Liver (tissue), 9 donors: Measurements from ENCODE around the gene GAS7. TPM values are rescaled to one million over a fixed set of nuclear protein-coding genes. Genes with fewer than 3 reads are reported as not detected.

ENCODE experiments used
- DNase-seq: peaks from one replicate; pipeline ENCODE4 v3.0.0-alpha.2; 2017; ENCODE audit warnings: low spot score
- H3K27ac ChIP-seq, 2 donors: one replicate each; pipeline ENCODE4 v1.7.0; 2013; ENCODE audit warnings: inconsistent platforms in 2 of 2, low read length in 2 of 2, control low read depth in 1 of 2, low read depth in 1 of 2, mild to moderate bottlenecking in 1 of 2
- H3K27me3 ChIP-seq, 4 donors: one replicate each; pipeline versions ENCODE4 v1.6.1 to v1.7.0; 2013; ENCODE audit warnings: low read length in 3 of 4, inconsistent platforms in 1 of 4, mild to moderate bottlenecking in 1 of 4, moderate library complexity in 1 of 4; ENCODE audit not compliant: control insufficient read depth in 4 of 4, insufficient read depth in 4 of 4
- H3K36me3 ChIP-seq, 4 donors: one replicate each; pipeline versions ENCODE4 v1.6.1 to v1.7.0; 2013; ENCODE audit warnings: low read length in 3 of 4, mild to moderate bottlenecking in 3 of 4, low read depth in 1 of 4, moderate library complexity in 1 of 4; ENCODE audit not compliant: control insufficient read depth in 4 of 4, insufficient read depth in 3 of 4
- H3K4me1 ChIP-seq, 4 donors: one replicate each; pipeline versions ENCODE4 v1.6.1 to v1.7.0; 2013; ENCODE audit warnings: low read length in 3 of 4, mild to moderate bottlenecking in 3 of 4, moderate library complexity in 1 of 4; ENCODE audit not compliant: control insufficient read depth in 4 of 4, insufficient read depth in 4 of 4
- H3K4me3 ChIP-seq, 3 donors: one replicate each; pipeline versions ENCODE4 v1.6.1 to v1.7.0; 2013; ENCODE audit warnings: low read length in 3 of 3, control low read depth in 1 of 3, low read depth in 1 of 3, mild to moderate bottlenecking in 1 of 3
- H3K9ac ChIP-seq, 2 donors: one replicate each; pipeline ENCODE4 v1.7.0; 2013; ENCODE audit warnings: low read length in 2 of 2, mild to moderate bottlenecking in 2 of 2, moderate library complexity in 2 of 2, control low read depth in 1 of 2, low read depth in 1 of 2
- H3K9me3 ChIP-seq, 4 donors: one replicate each; pipeline versions ENCODE4 v1.6.1 to v1.7.0; 2013; ENCODE audit warnings: low read length in 3 of 4; ENCODE audit not compliant: control insufficient read depth in 4 of 4
- EGR1 ChIP-seq, 2 donors: IDR thresholded peaks; 2 replicates each; pipeline ENCODE4 v1.6.1; 2016 to 2018; ENCODE audit warnings: antibody characterized with exemption in 2 of 2, low read depth in 2 of 2
- JUND ChIP-seq, 2 donors: IDR thresholded peaks; 2 replicates each; pipeline ENCODE4 v1.6.1; 2016; ENCODE audit warnings: antibody characterized with exemption in 2 of 2
- RAD21 ChIP-seq, 2 donors: IDR thresholded peaks; 2 replicates each; pipeline ENCODE4 v1.6.1; 2016; ENCODE audit warnings: antibody characterized with exemption in 2 of 2, mild to moderate bottlenecking in 2 of 2
- REST ChIP-seq: IDR thresholded peaks from 2 replicates; pipeline ENCODE4 v1.6.1; 2016; ENCODE audit warnings: antibody characterized with exemption, mild to moderate bottlenecking
- SP1 ChIP-seq: IDR thresholded peaks from 2 replicates; pipeline ENCODE4 v1.6.1; 2018; ENCODE audit warnings: antibody characterized with exemption, mild to moderate bottlenecking
- TAF1 ChIP-seq: conservative IDR thresholded peaks from 2 replicates; pipeline ENCODE4 v1.6.1; 2016; ENCODE audit warnings: antibody characterized with exemption, mild to moderate bottlenecking
- YY1 ChIP-seq: IDR thresholded peaks from 2 replicates; pipeline ENCODE4 v1.6.1; 2016; ENCODE audit warnings: antibody characterized with exemption, mild to moderate bottlenecking
- ZBTB33 ChIP-seq: IDR thresholded peaks from 2 replicates; pipeline ENCODE4 v1.6.1; 2016; ENCODE audit warnings: antibody characterized with exemption
- WGBS: extraction: QIAGEN DNeasy Blood & Tissue Kit; methylation state at CpG from one replicate; pipeline ENCODE4 v1.1.7; 2013; 5-methylcytosine and 5-hydroxymethylcytosine counted together
- polyA plus RNA-seq, 2 donors: library from polyadenylated mRNA; stranded (reverse) in 1 of 2; unstranded in 1 of 2; fragments of 200-250 nt in 1 of 2; fragments of >200 nt in 1 of 2; fragmentation: Nextera tagmentation in 1 of 2; extraction: Ambion mirVana in 1 of 2; gene quantifications; one replicate each; pipeline versions ENCODE4 v1.2.1 to v1.2.3, GENCODE V29; 2013 to 2015
- total RNA-seq, 2 donors: library from RNA; depleted of rRNA; stranded (reverse); fragments of >200 nt; gene quantifications; one replicate each; pipeline ENCODE4 v1.2.3, GENCODE V29; 2014
- TF ChIP-seq, protein P1 (sequence below): fragments of 150-350 bp; IDR thresholded peaks from 2 replicates; pipeline ENCODE4 v1.5.1; 2017; ENCODE audit warnings: improper control_type of control experiment, low read depth, low read length; ENCODE audit not compliant: missing input control
- donor health status: healthy.
- donor health status: healthy.
- donor health status: healthy.
- donor health status: healthy.
- donor health status: healthy.

The GAS7 gene
- total and polyA plus RNA-seq, 4 donors = 0.79 to 6.1 (median 2.5) TPM

GRCh38 chr17:10169290-10169689 lies 29.1 kb downstream of the GAS7 start (continued):
- TF ChIP-seq, protein P1, sequence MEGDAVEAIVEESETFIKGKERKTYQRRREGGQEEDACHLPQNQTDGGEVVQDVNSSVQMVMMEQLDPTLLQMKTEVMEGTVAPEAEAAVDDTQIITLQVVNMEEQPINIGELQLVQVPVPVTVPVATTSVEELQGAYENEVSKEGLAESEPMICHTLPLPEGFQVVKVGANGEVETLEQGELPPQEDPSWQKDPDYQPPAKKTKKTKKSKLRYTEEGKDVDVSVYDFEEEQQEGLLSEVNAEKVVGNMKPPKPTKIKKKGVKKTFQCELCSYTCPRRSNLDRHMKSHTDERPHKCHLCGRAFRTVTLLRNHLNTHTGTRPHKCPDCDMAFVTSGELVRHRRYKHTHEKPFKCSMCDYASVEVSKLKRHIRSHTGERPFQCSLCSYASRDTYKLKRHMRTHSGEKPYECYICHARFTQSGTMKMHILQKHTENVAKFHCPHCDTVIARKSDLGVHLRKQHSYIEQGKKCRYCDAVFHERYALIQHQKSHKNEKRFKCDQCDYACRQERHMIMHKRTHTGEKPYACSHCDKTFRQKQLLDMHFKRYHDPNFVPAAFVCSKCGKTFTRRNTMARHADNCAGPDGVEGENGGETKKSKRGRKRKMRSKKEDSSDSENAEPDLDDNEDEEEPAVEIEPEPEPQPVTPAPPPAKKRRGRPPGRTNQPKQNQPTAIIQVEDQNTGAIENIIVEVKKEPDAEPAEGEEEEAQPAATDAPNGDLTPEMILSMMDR = no peak

DNA sequence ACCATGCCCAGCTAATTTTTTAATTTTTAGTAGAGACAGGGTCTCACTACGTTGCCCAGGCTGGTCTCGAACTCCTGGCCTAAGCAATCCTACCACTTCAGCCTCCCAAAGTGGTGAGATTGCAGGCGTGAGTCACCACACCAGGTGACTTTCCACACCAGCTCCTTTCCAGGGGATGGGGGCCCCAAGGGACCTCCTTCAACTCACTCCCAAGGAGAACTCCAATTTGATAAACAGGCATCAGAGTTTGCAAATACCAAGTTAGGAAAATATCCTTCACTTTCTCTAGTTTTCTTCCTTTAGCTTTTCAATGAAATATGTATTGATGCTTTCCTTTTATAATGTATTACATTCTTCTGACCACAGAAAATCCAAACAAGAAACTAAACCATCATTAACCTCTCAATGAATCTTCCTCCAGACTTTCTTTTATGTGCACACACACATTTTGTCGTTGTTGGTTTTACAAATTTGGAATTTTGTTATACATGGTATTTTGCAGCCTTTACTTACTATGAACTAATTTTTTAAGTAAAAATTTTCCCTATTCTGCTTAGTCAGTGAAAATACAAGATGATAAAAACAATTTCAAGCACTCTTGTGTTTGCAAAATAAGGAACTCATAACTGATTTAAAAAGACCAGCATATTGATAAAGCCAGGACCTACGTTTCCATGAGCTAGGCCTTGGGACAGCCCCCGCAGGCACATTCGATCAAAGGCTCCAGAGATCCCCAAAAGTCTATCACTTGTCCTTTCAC lies 32.0 kb downstream of the GAS7 start:
- no peaks in the 10 kb centered on the region for H3K4me1 ChIP-seq
- H3K4me3 ChIP-seq = no peak overlapping the region
- WGBS = 84% methylated on average over 7 of the region's 7 CpGs
- H3K27ac ChIP-seq = no peak overlapping the region
- H3K9ac ChIP-seq = no peak overlapping the region
- H3K36me3 ChIP-seq = no peaks in the 10 kb centered on the region
- no peaks in the 10 kb centered on the region for H3K27me3 ChIP-seq
- no peak for DNase-seq
- TF ChIP-seq, protein P1 = no peak
- TF ChIP-seq SP1 = no peak
- no peak for TF ChIP-seq RAD21 (IDR thresholded peaks at IDR 0.05)
- no peak for TF ChIP-seq JUND (IDR thresholded peaks at IDR 0.05)
- no peak for TF ChIP-seq REST
- no peak for TF ChIP-seq EGR1 (IDR thresholded peaks at IDR 0.05; ENCODE audit: low read depth in 2 of 2)
- TF ChIP-seq YY1 = no peak
- no peak for TF ChIP-seq ZBTB33
- TF ChIP-seq TAF1 = no peak
- no peaks in the 10 kb centered on the region for H3K9me3 ChIP-seq
